ENCODE measurements around the gene AATK. TPM values are rescaled to one million over a fixed set of nuclear protein-coding genes. Genes with fewer than 3 reads are reported as not detected.
A peak's percentile ranks its signal among the peaks of the same experiment; 100 is the strongest.
"Not testable (repeated sequence)": the region's sequence is repeated elsewhere in the genome, so short reads cannot be mapped to it uniquely, and the experiment has no call there.

Gene AATK
- total RNA-seq, 4 donors from 2014 or later: 0.64 to 2.8 (median 1.1) TPM

- DNase-seq (ENCODE audit: low spot score in 2 of 2): no peak
- Histone ChIP-seq H3K36me3 (peaks cover 47% of the 10 kb centered on the region), H3K9me3 (no peaks in the 10 kb centered on the region), H3K4me3 (no peak overlapping the region), H3K27ac (peak overlapping the region; percentile 71), H3K27me3 (no peaks in the 10 kb centered on the region), H3K4me1 (peaks cover 79% of the 10 kb centered on the region)
- TF ChIP-seq EP300 (IDR thresholded peaks at IDR 0.05) (no peak), POLR2AphosphoS5 (IDR thresholded peaks at IDR 0.05) (no peak), POLR2A (IDR thresholded peaks at IDR 0.05) (no peak)
- TF ChIP-seq, protein P1, sequence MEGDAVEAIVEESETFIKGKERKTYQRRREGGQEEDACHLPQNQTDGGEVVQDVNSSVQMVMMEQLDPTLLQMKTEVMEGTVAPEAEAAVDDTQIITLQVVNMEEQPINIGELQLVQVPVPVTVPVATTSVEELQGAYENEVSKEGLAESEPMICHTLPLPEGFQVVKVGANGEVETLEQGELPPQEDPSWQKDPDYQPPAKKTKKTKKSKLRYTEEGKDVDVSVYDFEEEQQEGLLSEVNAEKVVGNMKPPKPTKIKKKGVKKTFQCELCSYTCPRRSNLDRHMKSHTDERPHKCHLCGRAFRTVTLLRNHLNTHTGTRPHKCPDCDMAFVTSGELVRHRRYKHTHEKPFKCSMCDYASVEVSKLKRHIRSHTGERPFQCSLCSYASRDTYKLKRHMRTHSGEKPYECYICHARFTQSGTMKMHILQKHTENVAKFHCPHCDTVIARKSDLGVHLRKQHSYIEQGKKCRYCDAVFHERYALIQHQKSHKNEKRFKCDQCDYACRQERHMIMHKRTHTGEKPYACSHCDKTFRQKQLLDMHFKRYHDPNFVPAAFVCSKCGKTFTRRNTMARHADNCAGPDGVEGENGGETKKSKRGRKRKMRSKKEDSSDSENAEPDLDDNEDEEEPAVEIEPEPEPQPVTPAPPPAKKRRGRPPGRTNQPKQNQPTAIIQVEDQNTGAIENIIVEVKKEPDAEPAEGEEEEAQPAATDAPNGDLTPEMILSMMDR (IDR thresholded peaks at IDR 0.05): no peak
- WGBS: 82% methylated on average over 9 of the region's 27 CpGs
Measured at GRCh38 chr17:81083125-81083765, 82.8 kb downstream of the AATK start.

DNA sequence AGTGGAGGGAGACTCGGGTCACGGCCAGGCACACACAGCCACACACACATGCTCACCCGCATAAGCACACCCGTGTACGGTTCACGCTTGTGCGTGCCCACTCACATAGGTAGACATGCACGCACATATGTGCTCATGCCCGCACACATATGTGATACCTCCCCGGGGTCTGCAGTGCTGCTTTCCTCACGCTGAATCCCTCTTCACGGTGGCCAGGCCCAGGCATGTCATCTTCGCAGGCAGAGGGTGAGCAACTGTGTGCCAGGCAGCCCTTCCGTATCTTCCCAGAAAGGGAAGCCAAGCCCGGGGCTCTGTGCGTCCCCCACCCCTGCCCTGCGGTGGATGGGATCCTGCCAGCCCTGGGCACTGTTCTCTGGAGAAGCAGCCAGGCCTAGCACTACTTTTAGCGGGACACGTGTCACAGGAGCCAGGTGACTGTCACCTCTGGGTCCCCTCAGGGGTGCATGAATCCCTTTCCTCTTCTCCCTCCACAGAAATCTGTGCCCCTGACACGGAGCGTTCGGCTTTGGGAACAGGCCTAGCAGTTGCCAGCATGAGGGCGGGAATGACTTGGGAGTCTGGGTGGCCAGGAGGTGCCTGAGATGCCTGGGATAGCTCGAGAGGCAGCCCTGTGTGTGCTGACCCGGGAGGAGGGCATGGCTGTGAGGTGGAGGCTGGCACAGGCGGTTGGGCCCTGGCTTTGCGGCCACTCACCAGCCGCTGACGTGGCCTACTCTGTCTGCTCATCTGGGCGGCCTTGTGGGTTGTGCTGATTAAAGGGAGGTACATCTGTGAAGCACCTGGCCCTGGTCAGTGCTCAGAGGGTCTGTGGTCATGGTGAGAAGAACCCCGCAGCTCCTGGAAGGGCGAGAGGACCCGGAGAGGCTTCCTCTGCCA, 83.6 kb downstream of the AATK start:
- WGBS: 63% methylated on average over 11 of the region's 33 CpGs
- Histone ChIP-seq H3K9me3 (no peaks in the 10 kb centered on the region), H3K27ac (peak overlapping the region; percentile 71), H3K4me3 (no peak overlapping the region), H3K36me3 (peaks cover 47% of the 10 kb centered on the region), H3K27me3 (no peaks in the 10 kb centered on the region), H3K4me1 (peaks cover 71% of the 10 kb centered on the region)
- no peak for TF ChIP-seq POLR2A (IDR thresholded peaks at IDR 0.05)
- TF ChIP-seq EP300 (IDR thresholded peaks at IDR 0.05): no peak
- TF ChIP-seq POLR2AphosphoS5 (IDR thresholded peaks at IDR 0.05): no peak
- TF ChIP-seq, protein P1 (IDR thresholded peaks at IDR 0.05): no peak
- no peak for DNase-seq (ENCODE audit: low spot score in 2 of 2)

- peaks cover 62% of the 10 kb centered on the region for H3K4me1 ChIP-seq
- 69% methylated on average over 14 of the region's 33 CpGs for WGBS
Measured at GRCh38 chr17:81081222-81082176, 84.5 kb downstream of the AATK start.

DNA sequence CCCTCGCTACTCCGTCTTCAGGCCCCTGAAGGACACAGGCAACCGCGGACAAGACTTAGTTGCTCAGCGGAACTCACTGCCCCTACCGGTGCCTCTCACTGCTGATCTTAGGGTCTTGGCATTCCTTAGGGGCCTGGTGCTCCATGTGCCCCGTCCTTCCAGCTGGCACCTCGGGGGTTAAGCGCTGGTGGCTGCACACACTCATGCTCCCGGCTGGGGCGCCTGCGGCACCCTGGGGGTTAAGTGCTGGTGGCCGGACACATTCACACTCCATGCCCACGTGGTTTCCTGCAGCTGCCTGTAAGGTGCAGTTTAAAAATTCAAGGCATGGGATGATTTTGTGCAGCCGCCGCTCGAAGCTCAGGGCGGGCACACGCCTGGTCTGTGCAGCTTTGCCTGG, 86.0 kb downstream of the AATK start:
- no peak for TF ChIP-seq POLR2AphosphoS5 (IDR thresholded peaks at IDR 0.05)
- TF ChIP-seq POLR2A (IDR thresholded peaks at IDR 0.05): no peak
- no peak for TF ChIP-seq EP300 (IDR thresholded peaks at IDR 0.05)
- TF ChIP-seq, protein P1 (IDR thresholded peaks at IDR 0.05): no peak
- DNase-seq (ENCODE audit: low spot score in 2 of 2): no peak
- Histone ChIP-seq H3K36me3 (peaks cover 28% of the 10 kb centered on the region), H3K4me3 (no peak overlapping the region), H3K4me1 (peaks cover 59% of the 10 kb centered on the region), H3K27me3 (no peaks in the 10 kb centered on the region), H3K9me3 (no peaks in the 10 kb centered on the region), H3K27ac (no peak overlapping the region)
- 64% methylated on average over 12 of the region's 19 CpGs for WGBS

More at GRCh38 chr17:81081222-81082176, 84.5 kb downstream of the AATK start:
- TF ChIP-seq, protein P1 (IDR thresholded peaks at IDR 0.05): no peak
- H3K4me3 ChIP-seq: no peak overlapping the region
- H3K27ac ChIP-seq: peak overlapping the region; percentile 71
- no peaks in the 10 kb centered on the region for H3K9me3 ChIP-seq
- DNase-seq (ENCODE audit: low spot score in 2 of 2): no peak
- H3K27me3 ChIP-seq: no peaks in the 10 kb centered on the region
- H3K36me3 ChIP-seq: peaks cover 39% of the 10 kb centered on the region

GRCh38 chr17:81078026-81078913, 87.8 kb downstream of the AATK start:
- H3K36me3 ChIP-seq: peaks cover 15% of the 10 kb centered on the region
- peaks cover 52% of the 10 kb centered on the region for H3K4me1 ChIP-seq
- H3K9me3 ChIP-seq; DNase-seq (ENCODE audit: low spot score in 2 of 2); H3K27me3 ChIP-seq; H3K4me3 ChIP-seq; H3K27ac ChIP-seq: not testable (repeated sequence)
- WGBS: 89% methylated on average over 33 of the region's 45 CpGs

Data from suprapubic skin (tissue), 4 donors.